Pancreas (tissue), 10 donors: Measurements from ENCODE around the gene GPR84. TPM values are rescaled to one million over a fixed set of nuclear protein-coding genes. Genes with fewer than 3 reads are reported as not detected.
"Not testable (repeated sequence)": the region's sequence is repeated elsewhere in the genome, so short reads cannot be mapped to it uniquely, and the experiment has no call there.

Experiments used
- ATAC-seq, 4 donors: fragments of 200-7000 bp; cut with Tn5 transposase; one replicate each; pipeline versions ENCODE4 v1.8.0 to v1.9.1; 2020; ENCODE audit warnings: mild to moderate bottlenecking in 4 of 4, moderate library complexity in 4 of 4
- DNase-seq, 6 donors: peaks; one replicate each; pipeline ENCODE4 v3.0.0-alpha.2; 2020
- FAIRE-seq: peaks from 2 replicates; lab custom pipeline; 2012; peaks lifted over from hg19 to GRCh38; lab: Jason Lieb, UNC
- H3K27ac ChIP-seq, 4 donors: fragments of 200-600 bp; sonication (generic); 1 replicate in 3 of 4; 2 replicates in 1 of 4; pipeline versions ENCODE4 v1.5.0 to v1.8.0; 2020
- H3K27me3 ChIP-seq, 4 donors: fragments of 200-600 bp; one replicate each; pipeline ENCODE4 v1.8.0; 2021
- H3K36me3 ChIP-seq, 3 donors: fragments of 200-600 bp; sonication (generic) in 1 of 3; one replicate each; pipeline versions ENCODE4 v1.5.0 to v1.8.0; 2020 to 2021
- H3K4me1 ChIP-seq, 3 donors: fragments of 200-600 bp; one replicate each; pipeline ENCODE4 v1.8.0; 2021
- H3K4me3 ChIP-seq, 4 donors: fragments of 200-600 bp; sonication (generic) in 2 of 4; one replicate each; pipeline versions ENCODE4 v1.5.0 to v1.8.0; 2020 to 2021
- H3K9me3 ChIP-seq, 4 donors: fragments of 200-600 bp; one replicate each; pipeline ENCODE4 v1.8.0; 2021
- WGBS, 2 donors: extraction: QIAGEN DNeasy Blood & Tissue Kit; methylation state at CpG; one replicate each; pipeline ENCODE4 v1.1.7; 2013; 5-methylcytosine and 5-hydroxymethylcytosine counted together
- intact Hi-C, 3 donors: fragments of 100-400 bp; cut with DNase I; formaldehyde crosslinking; loops; one replicate each; pipeline versions ENCODE4 v1.11.1 to v1.14.2; 2022
- polyA plus RNA-seq, 2 donors: library from polyadenylated mRNA; stranded (reverse); fragments of 200-250 nt; gene quantifications; one replicate each; pipeline ENCODE4 v1.2.3, GENCODE V29; 2013
- total RNA-seq, 6 donors: library from RNA; stranded (reverse); fragmentation: NEBNext Ultra II Directional in 4 of 6; extraction: Animal tissue kit (Norgen Biotek cat#: 25700) in 4 of 6; gene quantifications; one replicate each; pipeline versions ENCODE4 v1.2.1 to v1.2.4, GENCODE V29; 2021 to 2023
- TF ChIP-seq, protein P1 (sequence below), 4 donors: fragments of 200-600 bp; sonication (generic) in 3 of 4; IDR thresholded peaks; one replicate each; pipeline versions ENCODE4 v1.5.0 to v1.8.0; 2021; ENCODE audit warnings: antibody characterized with exemption in 4 of 4
- donor health status: healthy with polysubstance abuse.
- donor health status: DM: no; HTN: no; CAD: no; lungs with moderate emphysema.
- donor health status: DM: no; HTN: no; CAD: no.
- donor health status: control.
- donor health status: control.
- donor health status: Bipolar disorder and iron deficiency.
- donor health status: DM: yes; HTN: yes; CAD: no.
- donor health status: DM: no; HTN: no; CAD: no.
- donor health status: DM: no; HTN: no; CAD: no.
- donor health status: DM: yes; HTN: yes; CAD: no.

The GPR84 gene
- total and polyA plus RNA-seq, 8 donors = 0.09 to 0.87 (median 0.39) TPM; not detected in 2

DNA sequence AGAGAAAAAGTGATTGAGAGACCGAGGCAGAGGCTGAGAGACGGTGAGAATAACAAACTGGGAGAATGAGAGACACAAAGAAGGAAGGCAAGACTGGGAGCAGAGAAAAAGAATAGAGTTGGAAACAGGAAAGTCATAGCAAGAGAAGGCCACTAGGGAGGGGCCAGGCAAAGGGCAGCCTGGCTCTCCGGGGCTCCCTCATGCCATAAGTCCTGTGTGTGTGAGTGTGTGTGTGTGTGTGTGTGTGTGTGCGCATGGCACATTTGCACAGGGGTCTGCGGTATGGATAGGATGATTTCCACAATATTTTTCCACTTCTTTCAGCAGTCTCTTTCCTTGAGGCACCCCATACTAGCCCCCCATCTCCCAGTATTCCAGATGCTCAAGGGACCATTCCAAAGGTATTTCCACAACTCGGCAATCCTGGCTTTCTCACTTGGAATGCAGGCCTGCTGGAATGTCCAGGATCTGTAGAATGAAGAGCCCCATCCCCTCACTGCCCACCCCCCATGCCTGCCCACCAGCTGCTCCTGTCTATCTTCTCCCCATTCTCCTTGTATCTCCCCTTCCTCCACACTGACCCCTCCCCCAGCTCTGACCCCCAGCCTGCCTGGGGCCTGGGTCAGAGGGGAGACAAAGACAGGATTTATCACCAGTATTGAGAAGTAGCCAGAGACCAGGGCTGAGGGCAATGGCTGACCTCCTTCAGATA is 9.0 kb downstream of the GPR84 start:
- intact Hi-C loops = loop anchor here in 1 of 3 donors (10.0 kb wide), 1 partner anchor 50 kb away; the partner anchor contains the start of gene NFE2
- H3K27ac ChIP-seq = peak overlapping the region in 2 of 4 donors; percentile 9 to 83

DNA sequence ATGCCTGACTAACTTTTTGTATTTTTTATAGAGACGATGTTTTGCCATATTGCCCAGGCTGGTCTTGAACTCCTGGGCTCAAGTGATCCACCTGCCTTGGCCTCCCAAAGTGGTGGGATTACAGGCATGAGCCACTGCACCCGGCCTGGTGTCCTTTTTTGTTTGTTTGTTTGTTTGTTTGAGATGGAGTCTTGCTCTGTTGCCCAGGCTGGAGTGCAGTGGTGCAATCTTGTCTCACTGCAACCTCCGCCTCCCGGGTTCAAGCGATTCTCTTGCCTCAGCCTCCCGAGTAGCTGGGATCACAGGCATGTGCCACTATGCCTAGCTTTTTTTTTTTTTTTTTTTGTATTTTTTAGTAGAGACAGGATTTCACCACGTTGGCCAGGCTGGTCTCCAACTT is 10.0 kb downstream of the GPR84 start:
- not testable (repeated sequence) for ATAC-seq

More for the DNA sequence above, 9.0 kb downstream of the GPR84 start:
- no peaks in the 10 kb centered on the region for H3K27me3 ChIP-seq
- FAIRE-seq (no peak), ATAC-seq (no peak), DNase-seq (no peak)
- H3K4me1 ChIP-seq = peaks cover 11 to 32% (median 15%) of the 10 kb centered on the region in 3 donors
- TF ChIP-seq, protein P1, sequence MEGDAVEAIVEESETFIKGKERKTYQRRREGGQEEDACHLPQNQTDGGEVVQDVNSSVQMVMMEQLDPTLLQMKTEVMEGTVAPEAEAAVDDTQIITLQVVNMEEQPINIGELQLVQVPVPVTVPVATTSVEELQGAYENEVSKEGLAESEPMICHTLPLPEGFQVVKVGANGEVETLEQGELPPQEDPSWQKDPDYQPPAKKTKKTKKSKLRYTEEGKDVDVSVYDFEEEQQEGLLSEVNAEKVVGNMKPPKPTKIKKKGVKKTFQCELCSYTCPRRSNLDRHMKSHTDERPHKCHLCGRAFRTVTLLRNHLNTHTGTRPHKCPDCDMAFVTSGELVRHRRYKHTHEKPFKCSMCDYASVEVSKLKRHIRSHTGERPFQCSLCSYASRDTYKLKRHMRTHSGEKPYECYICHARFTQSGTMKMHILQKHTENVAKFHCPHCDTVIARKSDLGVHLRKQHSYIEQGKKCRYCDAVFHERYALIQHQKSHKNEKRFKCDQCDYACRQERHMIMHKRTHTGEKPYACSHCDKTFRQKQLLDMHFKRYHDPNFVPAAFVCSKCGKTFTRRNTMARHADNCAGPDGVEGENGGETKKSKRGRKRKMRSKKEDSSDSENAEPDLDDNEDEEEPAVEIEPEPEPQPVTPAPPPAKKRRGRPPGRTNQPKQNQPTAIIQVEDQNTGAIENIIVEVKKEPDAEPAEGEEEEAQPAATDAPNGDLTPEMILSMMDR (IDR thresholded peaks at IDR 0.05) = no peak
- H3K4me3 ChIP-seq = no peak overlapping the region
- 74 to 75% methylated on average over 6 of the region's 6 CpGs for WGBS, 2 donors
- no peaks in the 10 kb centered on the region for H3K9me3 ChIP-seq
- H3K36me3 ChIP-seq = peaks cover 0 to 9% (median 2%) of the 10 kb centered on the region in 3 donors

DNA sequence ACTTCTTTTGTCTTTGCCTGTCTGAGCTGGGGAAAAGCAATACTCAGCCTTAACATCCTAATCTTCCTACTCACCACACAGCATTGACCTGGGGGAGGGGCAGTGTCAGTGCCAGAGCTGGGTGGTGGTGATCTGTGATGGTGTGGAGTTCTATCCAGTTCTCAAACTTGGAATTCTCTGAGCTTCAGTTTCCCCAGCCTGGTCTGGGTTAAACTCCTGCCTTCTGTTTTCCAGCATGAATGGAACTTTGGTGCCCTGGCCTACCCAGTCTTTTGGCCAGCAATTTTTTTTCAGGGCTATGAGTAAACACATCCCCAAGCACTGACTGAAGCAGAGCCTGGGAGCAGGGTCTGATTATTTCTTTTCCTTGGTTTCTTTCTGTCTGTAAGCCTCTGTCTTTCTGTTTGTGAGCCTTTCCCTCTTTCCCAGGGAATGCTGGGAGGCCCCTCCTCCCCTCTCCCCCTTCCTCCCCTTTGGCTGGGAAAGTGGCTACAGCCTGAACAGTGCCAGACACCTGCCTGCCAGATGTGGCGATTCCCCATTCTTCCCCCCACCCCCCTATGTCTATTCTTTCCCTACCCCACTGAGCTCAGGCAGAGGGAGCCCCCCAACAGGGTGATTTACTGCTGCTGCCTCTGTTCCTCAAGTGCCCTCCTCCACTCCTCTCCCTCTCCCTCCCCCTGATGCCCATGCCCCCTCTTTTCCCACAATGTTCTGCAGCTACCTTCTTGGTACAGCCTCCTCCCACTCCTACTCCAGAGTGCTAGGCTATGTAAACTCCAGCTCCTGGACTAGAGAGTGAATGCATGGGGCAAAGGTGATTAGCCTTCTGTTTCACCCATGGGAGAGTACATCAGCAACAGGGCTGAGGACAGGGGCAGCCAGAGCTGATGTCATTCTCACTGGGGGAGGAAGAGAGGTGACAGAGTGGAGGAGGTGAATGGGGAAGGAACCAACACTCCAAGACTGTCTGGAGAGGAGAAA is 11.1 kb downstream of the GPR84 start:
- ATAC-seq (peak; percentile 78 to 85 (median 80)), FAIRE-seq (no peak)
- intact Hi-C loops = loop anchor here in 1 of 3 donors (10.0 kb wide), 1 partner anchor 48 kb away; the partner anchor contains the start of gene NFE2

More for the DNA sequence above, 10.0 kb downstream of the GPR84 start:
- not testable (repeated sequence) for DNase-seq, H3K27me3 ChIP-seq, H3K9me3 ChIP-seq, FAIRE-seq
- H3K27ac ChIP-seq = peak overlapping the region; percentile 58 to 85 (median 74)
- peak overlapping the region in 1 of 4 donors; percentile 7 for H3K4me3 ChIP-seq
- 73 to 82% methylated on average over 7 of the region's 7 CpGs for WGBS, 2 donors
- peaks cover 0 to 19% (median 12%) of the 10 kb centered on the region in 3 donors for H3K36me3 ChIP-seq
- intact Hi-C loops = loop anchor here in 1 of 3 donors (10.0 kb wide), 1 partner anchor 49 kb away; the partner anchor contains the start of gene NFE2
- H3K4me1 ChIP-seq = peaks cover 11 to 32% (median 15%) of the 10 kb centered on the region in 3 donors

DNA sequence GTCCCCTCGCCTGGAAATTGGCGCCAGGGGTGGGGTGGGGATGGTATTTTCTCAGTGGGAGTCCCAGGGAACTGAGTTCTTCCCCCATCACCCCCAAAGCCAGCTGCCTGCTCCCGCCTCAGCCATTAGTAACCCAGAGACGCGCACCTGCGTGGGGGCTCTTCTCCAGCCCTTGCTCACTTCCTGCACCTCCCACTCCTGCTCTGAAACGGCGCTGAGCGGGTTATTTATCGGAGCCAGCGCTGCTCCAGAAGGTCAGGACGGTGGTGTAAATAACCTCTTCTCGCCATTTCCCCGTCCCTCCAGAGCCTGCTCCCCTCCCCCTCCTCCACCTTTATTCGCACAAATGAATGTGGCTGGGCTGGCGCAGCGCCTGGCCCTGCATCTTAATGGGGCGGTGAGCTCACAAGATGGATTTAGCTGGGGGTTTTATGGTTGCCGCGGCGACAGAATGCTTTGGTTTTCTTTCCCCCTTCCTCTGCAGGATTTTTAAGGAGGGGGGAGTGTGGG is 12.2 kb downstream of the GPR84 start:
- ATAC-seq (peak; percentile 39 to 78 (median 66)), FAIRE-seq (no peak), DNase-seq (peak; percentile 70 to 84 (median 80))
- Histone ChIP-seq H3K27ac (peak overlapping the region; percentile 58 to 85 (median 74)), H3K36me3 (peaks cover 0 to 41% (median 26%) of the 10 kb centered on the region in 3 donors), H3K4me3 (no peak overlapping the region), H3K9me3 (no peaks in the 10 kb centered on the region), H3K4me1 (peaks cover 11 to 27% (median 15%) of the 10 kb centered on the region in 3 donors), H3K27me3 (no peaks in the 10 kb centered on the region)
- TF ChIP-seq, protein P1 (IDR thresholded peaks at IDR 0.05) = no peak
- intact Hi-C loops = loop anchor here in 1 of 3 donors (10.0 kb wide), 1 partner anchor 47 kb away; the partner anchor contains the start of gene NFE2
- WGBS, 2 donors = 11 to 17% methylated on average over 21 of the region's 21 CpGs

More for the DNA sequence above, 11.1 kb downstream of the GPR84 start:
- no peaks in the 10 kb centered on the region for H3K9me3 ChIP-seq
- H3K4me3 ChIP-seq = no peak overlapping the region
- peaks cover 0 to 29% (median 23%) of the 10 kb centered on the region in 3 donors for H3K36me3 ChIP-seq
- DNase-seq = peak; percentile 58 to 83 (median 69)
- 0 to 25% methylated on average over 1 of the region's 1 CpG for WGBS, 2 donors
- peak overlapping the region; percentile 58 to 85 (median 74) for H3K27ac ChIP-seq
- peaks cover 11 to 32% (median 15%) of the 10 kb centered on the region in 3 donors for H3K4me1 ChIP-seq
- no peaks in the 10 kb centered on the region for H3K27me3 ChIP-seq
- TF ChIP-seq, protein P1 (IDR thresholded peaks at IDR 0.05) = no peak
